ENCODE measurements around the gene DTX2.
A peak's percentile ranks its signal among the peaks of the same experiment; 100 is the strongest.
"Not testable (repeated sequence)": the region's sequence is repeated elsewhere in the genome, so short reads cannot be mapped to it uniquely, and the experiment has no call there.

The DTX2 gene

GRCh38 chr7:76445577-76446008 is 15.9 kb upstream of the DTX2 start:
- DNase-seq = peak; percentile 15 to 32

- not testable (repeated sequence) for DNase-seq
Observed at GRCh38 chr7:76457017-76457416, 4.5 kb upstream of the DTX2 start.

GRCh38 chr7:76458504-76458903 is 3.0 kb upstream of the DTX2 start:
- not testable (repeated sequence) for DNase-seq

- not testable (repeated sequence) for DNase-seq
Observed at GRCh38 chr7:76460767-76461166, 742 bp upstream of the DTX2 start.

GRCh38 chr7:76462271-76462882 is 868 bp downstream of the DTX2 start:
- not testable (repeated sequence) for DNase-seq

- not testable (repeated sequence) for DNase-seq
Observed at GRCh38 chr7:76464959-76465358, 3.5 kb downstream of the DTX2 start.

- not testable (repeated sequence) for DNase-seq
Observed at GRCh38 chr7:76465950-76466349, 4.4 kb downstream of the DTX2 start.

- DNase-seq = not testable (repeated sequence)
Observed at GRCh38 chr7:76467743-76468404, 6.4 kb downstream of the DTX2 start.

- DNase-seq = not testable (repeated sequence)
Observed at GRCh38 chr7:76471556-76472221, 10.2 kb downstream of the DTX2 start.

- not testable (repeated sequence) for DNase-seq
Observed at GRCh38 chr7:76473097-76473496, 11.6 kb downstream of the DTX2 start.

- not testable (repeated sequence) for DNase-seq
Observed at GRCh38 chr7:76476280-76476679, 14.8 kb downstream of the DTX2 start.

GRCh38 chr7:76476742-76477474 is 15.4 kb downstream of the DTX2 start:
- DNase-seq = not testable (repeated sequence)

GRCh38 chr7:76479628-76480027 is 18.1 kb downstream of the DTX2 start:
- DNase-seq = not testable (repeated sequence)

GRCh38 chr7:76480403-76481253 is 19.1 kb downstream of the DTX2 start:
- DNase-seq = not testable (repeated sequence)

- not testable (repeated sequence) for DNase-seq
Observed at GRCh38 chr7:76482660-76483059, 21.2 kb downstream of the DTX2 start.

GRCh38 chr7:76483081-76483480 is 21.6 kb downstream of the DTX2 start:
- not testable (repeated sequence) for DNase-seq

GRCh38 chr7:76484456-76484855 is 22.9 kb downstream of the DTX2 start:
- DNase-seq = not testable (repeated sequence)

GRCh38 chr7:76485822-76486610 is 24.5 kb downstream of the DTX2 start:
- not testable (repeated sequence) for DNase-seq

- DNase-seq = not testable (repeated sequence)
Observed at GRCh38 chr7:76486618-76487017, 25.1 kb downstream of the DTX2 start.

- DNase-seq = not testable (repeated sequence)
Observed at GRCh38 chr7:76487969-76488368, 26.5 kb downstream of the DTX2 start.

- DNase-seq = not testable (repeated sequence)
Observed at GRCh38 chr7:76492139-76492538, 30.6 kb downstream of the DTX2 start.
